Activated CD4-positive, alpha-beta T cell treated with anti-CD3 and anti-CD28 coated beads for 4 hours (primary cell): ENCODE data around the gene FANCM.

Experiments
- DNase-seq, 2 donors: peaks; one replicate each; pipeline ENCODE4 v3.0.0-alpha.2; 2020

The FANCM gene

GRCh38 chr14:45238988-45239387 is 103.3 kb downstream of the FANCM start:
- no peak for DNase-seq

GRCh38 chr14:45242706-45243105 is 107.0 kb downstream of the FANCM start:
- DNase-seq = no peak

DNA sequence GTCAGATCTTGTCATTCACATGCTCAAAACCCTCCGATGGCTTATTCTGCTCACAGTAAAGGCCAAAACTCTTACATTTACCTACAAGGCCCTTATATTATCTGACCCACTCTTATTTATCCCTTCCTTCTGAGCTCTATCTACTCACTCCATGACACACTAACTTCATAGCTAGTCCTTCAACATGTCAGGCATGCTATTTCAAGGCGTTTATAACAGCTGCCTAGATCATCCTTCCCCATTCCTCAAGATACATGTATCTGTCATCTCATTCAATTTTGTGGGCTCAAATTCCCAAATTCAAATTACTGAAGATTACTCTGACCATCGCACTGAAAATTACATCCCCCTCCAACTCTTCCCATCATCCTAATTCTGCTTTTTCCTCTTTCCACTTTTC is 110.4 kb downstream of the FANCM start:
- no peak for DNase-seq

GRCh38 chr14:45246691-45247090 is 111.0 kb downstream of the FANCM start:
- no peak for DNase-seq

- no peak for DNase-seq
Observed at GRCh38 chr14:45247427-45247826, 111.7 kb downstream of the FANCM start.

DNA sequence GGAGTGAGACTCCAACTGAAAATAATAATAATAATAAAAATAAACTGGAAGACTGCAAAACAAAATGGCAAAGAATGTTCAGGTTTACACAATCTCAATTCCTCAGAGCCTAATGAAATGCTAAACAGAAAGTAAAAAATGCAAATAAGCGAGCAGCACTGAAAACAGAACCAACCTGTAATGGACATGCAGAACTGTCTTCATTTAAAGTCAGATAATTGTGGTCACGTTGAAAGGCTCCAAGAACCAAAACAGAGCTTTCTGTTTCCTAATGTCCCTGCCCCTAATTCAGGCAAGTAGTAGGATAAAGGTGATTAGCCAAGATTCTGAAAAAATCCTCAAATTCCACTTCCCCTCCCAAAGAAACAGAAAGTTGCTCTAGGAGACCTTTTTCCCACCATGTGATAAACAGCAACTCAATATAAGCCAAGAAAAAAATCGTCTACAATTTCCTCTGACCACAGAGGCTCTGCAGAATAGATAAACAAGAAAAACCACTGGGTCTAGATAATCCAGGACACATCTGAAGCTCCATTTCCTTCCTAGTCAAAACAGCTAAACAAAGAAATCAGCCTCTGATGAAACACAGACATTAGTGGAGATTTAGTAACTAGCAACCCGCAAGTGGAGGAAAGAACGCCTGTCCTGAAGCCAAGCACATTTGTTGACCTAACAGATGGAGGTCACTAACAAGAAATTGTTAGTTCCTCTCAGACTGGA is 114.3 kb downstream of the FANCM start:
- DNase-seq = no peak
